Right hindlimb (tissue), 1 donor: Measurements from ENCODE around the gene NFKBIA.
"Not testable (repeated sequence)": the region's sequence is repeated elsewhere in the genome, so short reads cannot be mapped to it uniquely, and the experiment has no call there.

ENCODE experiments used
- DNase-seq: peaks from one replicate; pipeline ENCODE4 v3.0.0-alpha.2; 2018

NFKBIA gene

GRCh38 chr14:35404449-35405303 lies at the start of gene NFKBIA:
Gene NFKBIA, minus strand, starts transcription at chr14:35404749. Its CDS starts 105 bp downstream, at chr14:35404644.
- peak; percentile 92 for DNase-seq

- no peak for DNase-seq
These were observed 41.9 kb upstream of the NFKBIA start for GRCh38 chr14:35446450-35446849.

GRCh38 chr14:35444104-35444503 lies 39.6 kb upstream of the NFKBIA start:
- DNase-seq, result no peak

GRCh38 chr14:35441160-35441559 lies 36.6 kb upstream of the NFKBIA start:
- DNase-seq, result no peak

- no peak for DNase-seq
These were observed 34.6 kb upstream of the NFKBIA start for GRCh38 chr14:35438910-35439713.

GRCh38 chr14:35438492-35438891 lies 33.9 kb upstream of the NFKBIA start:
- not testable (repeated sequence) for DNase-seq

- no peak for DNase-seq
These were observed 30.6 kb upstream of the NFKBIA start for GRCh38 chr14:35435177-35435576.

GRCh38 chr14:35433826-35434225 lies 29.3 kb upstream of the NFKBIA start:
- DNase-seq, result no peak

GRCh38 chr14:35430459-35431199 lies 26.1 kb upstream of the NFKBIA start:
- DNase-seq, result no peak

GRCh38 chr14:35429951-35430350 lies 25.4 kb upstream of the NFKBIA start:
- DNase-seq, result no peak

GRCh38 chr14:35425850-35426249 lies 21.3 kb upstream of the NFKBIA start:
- DNase-seq, result no peak

GRCh38 chr14:35423621-35424020 lies 19.1 kb upstream of the NFKBIA start:
- no peak for DNase-seq

GRCh38 chr14:35420036-35420811 lies 15.7 kb upstream of the NFKBIA start:
- DNase-seq, result no peak

GRCh38 chr14:35419429-35419841 lies 14.9 kb upstream of the NFKBIA start:
- no peak for DNase-seq

- DNase-seq, result no peak
These were observed 13.5 kb upstream of the NFKBIA start for GRCh38 chr14:35418093-35418492.

- no peak for DNase-seq
These were observed 11.7 kb upstream of the NFKBIA start for GRCh38 chr14:35416108-35416750.

- no peak for DNase-seq
These were observed 9.8 kb upstream of the NFKBIA start for GRCh38 chr14:35414365-35414764.

GRCh38 chr14:35412272-35413056 lies 7.9 kb upstream of the NFKBIA start:
- DNase-seq, result no peak

GRCh38 chr14:35410858-35411257 lies 6.3 kb upstream of the NFKBIA start:
- no peak for DNase-seq

- DNase-seq, result no peak
These were observed 5.0 kb upstream of the NFKBIA start for GRCh38 chr14:35409595-35409994.

GRCh38 chr14:35408026-35408425 lies 3.5 kb upstream of the NFKBIA start:
- DNase-seq, result no peak
